HG02588 (cell line): ENCODE data around the gene LIPN.
"Not testable (repeated sequence)": the region's sequence is repeated elsewhere in the genome, so short reads cannot be mapped to it uniquely, and the experiment has no call there.

Experiments used
- ATAC-seq: cut with Tn5 transposase; IDR thresholded peaks from one replicate; pipeline ENCODE4 v1.9.1; 2021; ENCODE audit warnings: mild to moderate bottlenecking, moderate library complexity; ENCODE audit not compliant: unreplicated experiment

Gene LIPN

GRCh38 chr10:88759366-88760101 is at the start of gene LIPN:
LIPN (plus strand) TSS chr10:88760020; CDS start chr10:88761406, 1,386 bp downstream.
- ATAC-seq = no peak

- ATAC-seq = no peak
These were observed 44.3 kb upstream of the LIPN start for GRCh38 chr10:88715517-88715916.

GRCh38 chr10:88721392-88721791 is 38.4 kb upstream of the LIPN start:
- ATAC-seq = no peak

GRCh38 chr10:88725798-88726197 is 34.0 kb upstream of the LIPN start:
- no peak for ATAC-seq

DNA sequence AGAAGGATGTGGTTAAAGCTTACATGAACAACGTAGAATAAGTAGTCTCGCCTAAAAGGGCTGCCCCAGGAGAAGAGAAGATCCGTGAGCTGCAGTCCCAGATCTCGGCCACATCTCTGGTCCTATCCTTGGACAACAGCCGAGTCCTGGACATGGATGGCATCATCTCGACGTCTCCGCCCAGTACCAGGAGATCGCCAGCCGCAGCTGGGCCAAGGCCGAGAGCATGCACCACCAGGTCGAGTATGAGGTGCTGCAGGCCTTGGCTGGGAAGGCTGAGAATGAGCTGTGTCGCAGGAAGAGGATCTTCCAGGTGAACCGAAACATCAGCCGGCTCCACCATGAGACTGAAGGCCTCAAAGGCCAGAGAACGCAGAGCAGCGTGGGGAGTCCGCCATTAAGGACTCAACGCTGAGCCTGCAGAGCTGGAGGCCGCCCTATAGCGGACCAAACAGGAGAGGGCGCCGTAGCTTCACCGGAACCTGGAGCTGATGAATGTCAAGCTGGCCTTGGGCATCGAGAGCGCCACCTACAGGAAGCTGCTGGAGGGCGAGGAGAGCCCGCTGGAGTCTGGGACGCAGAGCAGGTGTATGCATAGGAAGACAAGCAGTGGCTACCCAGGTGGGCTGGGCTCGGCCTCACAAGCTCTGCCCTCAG is 31.6 kb upstream of the LIPN start:
- ATAC-seq = no peak

GRCh38 chr10:88730864-88731263 is 29.0 kb upstream of the LIPN start:
- ATAC-seq = no peak

DNA sequence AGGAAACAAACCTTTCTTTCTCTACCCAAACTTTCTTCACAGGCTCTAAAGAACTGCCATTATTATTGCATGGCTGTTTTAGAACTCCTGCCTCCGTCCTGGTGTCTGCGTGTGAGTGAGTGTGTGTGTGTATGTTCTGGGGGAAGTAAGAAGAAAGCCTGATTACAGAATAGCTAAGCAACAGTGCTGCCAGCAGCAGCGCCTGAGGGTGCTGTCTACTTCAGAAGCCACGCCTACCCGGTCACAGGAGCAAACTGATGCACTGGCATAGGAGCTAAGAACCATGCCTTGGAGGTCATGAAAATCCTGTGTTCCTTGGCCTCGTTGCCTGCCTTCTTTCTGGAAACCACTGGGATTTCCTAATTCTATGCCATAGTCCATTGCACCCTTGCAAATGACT is 28.5 kb upstream of the LIPN start:
- ATAC-seq = no peak

DNA sequence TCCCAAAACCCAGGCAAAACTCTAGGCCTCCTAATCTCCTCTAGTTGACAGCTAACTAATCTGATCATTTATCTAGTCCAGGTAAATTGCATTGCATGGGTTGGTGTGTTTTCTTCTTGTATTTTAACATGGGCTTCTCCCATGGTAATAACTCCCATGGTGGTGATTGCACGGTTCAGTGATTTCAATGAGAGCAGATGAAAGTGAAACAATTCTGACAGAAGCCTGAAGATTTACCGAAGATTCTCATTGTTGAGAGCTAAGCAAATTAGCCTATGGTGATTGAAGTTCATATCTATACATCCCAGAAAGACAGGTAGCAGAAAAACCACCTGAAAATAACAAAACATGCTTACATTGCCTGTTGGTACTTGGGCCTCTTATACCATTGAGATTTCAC is 26.6 kb upstream of the LIPN start:
- no peak for ATAC-seq

DNA sequence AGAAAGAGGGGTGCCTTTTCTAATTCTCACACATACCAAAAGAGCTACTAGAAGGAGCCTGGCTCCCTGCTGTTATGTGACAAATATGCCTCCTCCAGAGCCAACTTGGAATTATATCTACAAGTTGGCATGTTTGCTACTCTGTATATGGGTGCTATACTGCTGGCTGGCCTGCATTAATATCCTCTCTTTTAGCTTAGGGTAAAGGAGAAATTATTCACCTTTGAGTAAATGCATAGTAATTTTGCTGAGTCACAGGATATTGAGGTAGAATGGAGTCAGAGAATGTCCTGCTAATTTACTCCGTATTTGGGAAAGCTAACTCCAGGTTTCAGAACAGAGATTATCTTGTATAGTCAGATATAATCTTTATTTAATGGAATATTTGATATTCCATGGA is 24.2 kb upstream of the LIPN start:
- no peak for ATAC-seq

DNA sequence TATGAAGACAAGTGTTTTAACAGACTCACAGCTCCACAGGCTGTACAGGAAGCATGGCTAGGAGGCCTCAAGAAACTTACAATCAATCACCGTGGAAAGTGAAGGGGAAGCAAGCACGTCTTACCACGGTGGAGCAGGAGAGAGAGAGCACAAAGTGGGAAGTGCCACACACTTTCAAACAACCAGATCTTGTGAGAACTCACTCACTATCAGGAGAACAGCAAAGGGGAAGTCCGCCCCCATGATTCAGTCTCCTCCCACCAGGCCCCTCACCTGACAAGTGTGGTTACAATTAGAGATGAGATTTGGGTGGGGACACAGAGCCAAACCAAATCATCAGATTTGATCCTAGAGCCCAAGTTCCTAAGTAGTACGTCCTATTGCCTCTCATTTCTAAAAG is 17.9 kb upstream of the LIPN start:
- ATAC-seq = not testable (repeated sequence)

- ATAC-seq = no peak
These were observed 17.4 kb upstream of the LIPN start for GRCh38 chr10:88742448-88742847.

GRCh38 chr10:88744002-88744401 is 15.8 kb upstream of the LIPN start:
- ATAC-seq = no peak

GRCh38 chr10:88745633-88746032 is 14.2 kb upstream of the LIPN start:
- ATAC-seq = no peak

DNA sequence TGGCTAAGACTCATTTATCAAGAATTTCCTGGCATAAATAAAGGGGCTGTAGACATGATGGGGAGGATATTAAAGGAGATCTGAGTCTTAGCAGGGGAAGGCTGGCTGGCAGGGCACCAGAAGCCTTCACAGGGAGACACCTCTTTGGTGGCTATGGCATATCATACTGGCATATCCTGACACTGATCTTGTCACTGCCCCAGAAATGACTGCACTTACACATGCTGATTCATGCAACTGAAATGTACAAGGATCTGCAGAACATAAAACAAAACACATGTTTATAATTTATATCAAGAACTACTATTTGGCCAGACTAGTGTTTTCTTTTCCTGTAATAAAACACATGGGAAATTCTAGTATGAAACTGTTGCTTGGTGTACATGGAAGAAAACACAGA is 5.5 kb upstream of the LIPN start:
- no peak for ATAC-seq

- ATAC-seq = peak; percentile 65
These were observed 4.1 kb upstream of the LIPN start for GRCh38 chr10:88755753-88756152.

DNA sequence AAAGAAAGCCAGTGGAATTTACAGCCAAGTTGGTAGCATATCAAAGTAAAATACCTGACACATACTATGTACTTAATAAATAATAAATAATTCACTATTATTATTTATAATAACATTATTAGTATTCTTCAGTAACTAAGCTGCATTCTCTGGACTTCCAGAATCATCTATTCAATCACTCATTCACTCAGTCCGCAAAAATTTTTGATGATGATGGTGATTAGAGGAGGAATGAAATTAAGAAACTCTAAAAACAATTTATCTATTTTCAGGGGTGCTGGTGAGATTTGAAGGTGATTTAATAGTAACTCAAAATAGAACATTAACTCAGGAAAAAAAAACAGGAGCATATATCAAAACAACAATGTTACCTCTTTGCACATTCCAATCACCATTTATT is 3.2 kb upstream of the LIPN start:
- no peak for ATAC-seq

GRCh38 chr10:88762906-88763305 is 3.1 kb downstream of the LIPN start:
- ATAC-seq = no peak

DNA sequence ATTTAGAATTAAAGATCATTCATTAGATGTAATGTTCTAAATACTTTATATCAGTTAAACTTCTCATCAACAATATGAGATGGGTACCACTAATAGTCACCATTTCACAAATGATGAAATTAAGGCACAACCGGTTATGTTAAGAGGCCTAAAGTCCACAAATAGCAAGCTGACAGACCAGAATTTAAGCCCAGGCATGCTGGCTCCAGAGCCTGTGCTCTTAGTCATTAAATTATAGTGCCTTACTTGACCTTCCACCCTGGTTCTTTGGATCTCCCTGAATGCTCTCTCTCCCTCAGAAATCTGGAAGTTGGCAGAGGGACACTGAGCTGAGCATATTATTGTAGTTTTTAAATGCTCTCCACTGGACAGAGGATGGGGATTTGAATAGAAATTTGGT is 3.6 kb downstream of the LIPN start:
- ATAC-seq = no peak

DNA sequence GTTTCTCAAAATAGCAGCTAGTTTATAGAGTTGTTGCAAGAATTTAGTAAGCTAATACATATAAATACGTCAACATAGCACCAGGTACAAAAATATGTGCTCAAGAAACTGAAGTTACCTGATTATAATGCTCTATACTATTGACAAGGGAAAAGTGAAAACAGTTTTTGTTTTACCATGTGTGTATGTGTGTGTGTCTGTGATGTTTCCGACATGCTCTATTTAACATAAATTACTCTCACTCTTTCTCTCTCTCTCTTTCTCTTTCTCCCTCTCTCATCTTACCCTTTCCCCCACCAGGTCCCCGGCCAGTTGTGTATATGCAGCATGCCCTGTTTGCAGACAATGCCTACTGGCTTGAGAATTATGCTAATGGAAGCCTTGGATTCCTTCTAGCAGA is 4.3 kb downstream of the LIPN start:
- no peak for ATAC-seq

DNA sequence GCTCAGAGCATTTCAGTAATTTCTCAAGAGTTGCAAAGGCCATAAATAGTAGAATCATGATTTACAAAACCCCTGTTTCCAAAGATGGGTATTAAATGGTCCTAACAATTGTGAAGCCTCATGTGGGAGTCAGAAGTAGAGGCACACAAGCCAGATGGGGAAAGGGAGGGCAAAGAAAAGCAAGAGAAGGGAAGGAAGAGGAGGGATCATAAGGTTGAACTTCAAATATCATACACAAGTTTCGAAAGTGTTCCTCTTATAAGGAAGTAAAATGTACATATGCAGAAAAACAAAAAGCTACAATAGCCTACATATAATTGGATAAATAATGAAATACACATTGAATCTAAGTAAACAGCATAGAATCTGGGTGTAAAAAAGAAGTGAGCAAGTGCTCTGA is 6.0 kb downstream of the LIPN start:
- ATAC-seq = no peak

DNA sequence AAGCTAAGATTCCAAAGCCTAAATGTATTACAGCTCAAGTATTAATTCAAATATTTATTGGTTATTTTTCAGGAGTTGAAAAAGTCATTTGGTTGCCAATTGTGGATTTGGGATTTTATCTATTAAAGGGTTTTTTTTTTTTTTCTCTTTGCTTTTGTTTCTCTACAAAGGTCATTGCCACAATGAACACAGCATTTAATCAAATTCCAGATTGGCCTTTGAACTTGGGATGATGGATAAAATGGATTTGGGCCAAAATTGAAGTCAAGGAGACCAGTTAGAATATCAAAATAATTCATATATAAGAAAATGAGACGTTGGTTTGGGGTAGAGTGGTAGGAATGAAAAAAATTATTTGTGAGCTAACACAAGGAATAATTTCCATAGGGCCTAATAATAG is 9.6 kb downstream of the LIPN start:
- no peak for ATAC-seq

GRCh38 chr10:88781206-88781605 is 21.4 kb downstream of the LIPN start:
- no peak for ATAC-seq

GRCh38 chr10:88782222-88782621 is 22.4 kb downstream of the LIPN start:
- ATAC-seq = no peak
